Skin of body (tissue), 2 donors: ENCODE measurements around the gene PHC3. TPM values are rescaled to one million over a fixed set of nuclear protein-coding genes. Genes with fewer than 3 reads are reported as not detected.
"Not testable (repeated sequence)": the region's sequence is repeated elsewhere in the genome, so short reads cannot be mapped to it uniquely, and the experiment has no call there.

Experiments used
- DNase-seq: peaks from one replicate; lab custom pipeline; 2025; lab: John Stamatoyannopoulos, UW
- total RNA-seq: library from RNA; depleted of rRNA; stranded (reverse); fragments of >200 nt; gene quantifications from one replicate; pipeline ENCODE4 v1.2.3, GENCODE V29; 2014

PHC3 gene
- total RNA-seq, 1 donor from 2014 or later: 48.7 TPM

DNA sequence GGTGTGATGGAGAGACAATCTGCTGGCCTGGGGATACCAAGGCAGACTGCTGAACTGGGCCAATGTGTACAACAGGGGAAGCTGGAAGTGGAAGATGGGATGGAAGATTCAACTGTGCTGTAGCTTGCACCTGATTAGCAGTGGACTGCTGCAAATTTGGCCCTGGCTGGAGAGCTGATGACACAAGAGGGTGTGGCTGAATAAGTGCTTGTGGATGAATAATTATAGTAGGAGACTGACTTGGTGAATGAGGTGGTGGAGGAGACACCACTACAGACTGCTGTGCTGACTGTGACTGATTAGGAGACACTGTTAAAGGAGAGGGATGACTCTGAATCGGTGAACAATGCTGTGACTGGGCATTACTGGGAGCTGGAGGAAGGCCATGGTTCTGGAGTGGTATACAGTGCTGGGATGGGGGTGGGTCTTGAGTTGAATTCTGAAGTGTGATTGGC is 52.5 kb downstream of the PHC3 start:
- DNase-seq: no peak

DNA sequence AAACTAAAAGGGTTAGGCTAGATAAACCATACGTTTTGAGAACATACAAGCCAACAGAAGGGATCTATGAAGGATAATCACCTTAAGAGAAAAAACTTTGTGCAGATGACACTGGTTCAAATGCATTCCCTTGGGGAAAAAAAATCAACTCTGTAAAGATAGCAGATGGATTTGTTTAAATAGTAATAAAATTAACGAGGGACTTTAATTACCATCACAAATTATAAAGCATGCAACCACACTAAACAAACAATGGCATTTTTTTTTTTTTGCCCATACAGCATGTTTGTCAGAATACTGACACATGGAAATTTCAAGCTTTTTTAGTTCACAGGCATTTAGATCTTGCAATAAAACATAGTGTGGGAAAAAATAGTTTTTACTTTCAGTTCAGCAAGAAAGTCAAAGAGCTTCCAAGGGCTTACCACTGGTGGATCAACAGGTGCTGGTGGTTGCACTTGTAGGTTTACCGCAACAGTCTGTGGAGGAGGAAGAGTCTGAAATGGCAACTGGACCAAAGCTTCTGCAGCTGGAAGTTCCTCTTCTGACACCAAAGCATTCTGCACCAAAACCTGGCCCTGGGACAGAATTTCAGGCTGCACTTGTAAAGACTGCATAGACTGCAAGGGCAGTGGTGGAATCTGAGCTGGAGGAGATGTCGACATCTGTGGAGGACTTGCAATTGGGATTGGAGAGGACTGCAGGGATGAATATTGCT is 53.1 kb downstream of the PHC3 start:
- DNase-seq: no peak

DNA sequence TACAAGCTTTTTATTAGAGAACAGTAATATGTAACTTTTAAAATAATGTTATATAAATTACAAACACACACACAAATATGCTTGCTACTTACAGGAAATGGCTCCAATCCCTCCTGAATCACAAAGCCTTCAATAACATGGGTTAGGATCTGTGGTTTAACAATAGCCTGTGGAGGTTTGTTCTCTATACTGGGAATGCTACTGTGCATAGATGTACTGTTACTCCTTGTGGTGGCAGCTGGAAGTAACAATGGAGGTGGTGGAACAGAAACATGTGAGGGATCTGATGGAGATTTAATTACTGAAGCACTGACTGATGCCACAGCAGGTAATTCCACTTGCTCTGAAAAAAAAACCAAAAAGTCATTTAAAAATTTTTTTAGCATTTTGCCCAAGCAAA is 64.4 kb downstream of the PHC3 start:
- no peak for DNase-seq

DNA sequence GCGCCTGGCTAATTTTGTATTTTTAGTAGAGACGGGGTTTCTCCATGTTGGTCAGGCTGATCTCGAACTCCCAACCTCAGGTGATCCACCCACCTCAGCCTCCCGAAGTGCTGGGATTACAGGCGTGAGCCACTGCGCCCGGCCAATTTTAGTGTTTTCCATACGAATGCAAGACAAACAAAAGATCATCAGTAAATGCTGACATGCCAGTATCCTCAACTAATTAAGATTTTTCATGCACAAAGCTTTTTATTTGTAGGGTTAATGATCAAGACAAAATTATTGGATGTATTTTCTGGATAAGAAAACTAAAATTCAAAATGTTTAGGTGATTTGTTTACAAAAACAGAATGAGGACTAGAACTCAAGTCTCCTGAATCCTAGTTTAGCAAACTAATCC is 67.4 kb downstream of the PHC3 start:
- not testable (repeated sequence) for DNase-seq

DNA sequence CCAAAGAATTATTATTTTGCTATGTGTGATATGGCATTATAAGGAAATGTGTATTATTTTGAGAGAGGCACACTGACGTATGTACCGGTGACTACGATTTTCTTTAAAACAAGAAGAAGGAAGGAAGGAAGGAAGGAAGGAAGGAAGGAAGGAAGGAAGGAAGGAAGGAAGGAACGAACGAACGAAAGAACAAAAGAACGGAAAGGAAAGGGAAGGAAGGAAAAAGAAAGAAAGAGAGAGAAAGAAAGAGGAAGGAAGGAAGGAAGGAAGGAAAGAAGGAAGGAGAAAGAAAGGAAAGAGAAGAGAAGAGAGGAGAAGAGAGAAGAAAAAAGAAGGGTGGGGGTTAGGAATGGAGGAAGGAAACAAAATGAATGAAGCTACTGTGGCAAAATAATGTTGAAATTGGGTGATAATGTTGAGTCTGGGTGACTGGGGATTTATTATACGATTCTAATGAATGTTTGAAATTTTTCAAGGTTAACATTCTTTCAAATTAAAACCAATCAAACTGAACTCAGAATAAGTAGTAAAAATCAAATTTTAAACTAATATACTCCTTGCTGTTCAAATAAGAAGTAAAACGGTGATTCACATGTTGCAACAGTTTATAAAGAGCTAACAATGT is 70.3 kb downstream of the PHC3 start:
- no peak for DNase-seq

DNA sequence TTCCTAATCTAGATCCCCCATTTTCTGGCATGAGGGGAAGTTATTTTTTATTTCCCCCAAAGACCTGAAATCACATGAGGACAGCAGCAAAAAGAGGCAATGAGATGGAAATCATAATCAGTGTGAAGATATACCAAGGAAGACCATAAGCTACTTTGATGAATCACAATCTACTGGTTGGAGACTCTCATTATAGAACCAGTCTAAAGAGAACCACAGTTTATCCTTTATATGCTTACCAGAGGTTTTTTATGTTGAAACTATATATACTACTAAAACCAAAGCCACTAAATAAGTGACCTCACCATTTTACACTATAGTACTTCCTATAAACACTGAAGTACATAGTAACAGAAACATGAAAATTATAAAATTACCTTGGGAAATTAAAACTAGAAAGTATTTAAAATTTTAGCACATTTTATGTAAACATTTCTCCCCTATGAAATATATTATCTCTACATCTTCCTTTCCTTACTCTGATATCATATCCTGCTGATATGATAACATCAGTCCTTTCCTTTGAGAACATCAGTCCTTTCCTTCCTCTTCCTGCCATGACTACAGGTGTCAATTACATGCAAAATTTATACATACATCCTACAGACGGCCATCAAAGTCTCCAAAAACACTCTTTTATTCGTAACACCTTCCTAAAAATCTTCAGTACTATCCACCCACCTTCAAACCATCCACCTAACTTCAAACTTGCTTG is 71.8 kb downstream of the PHC3 start:
- DNase-seq: no peak

DNA sequence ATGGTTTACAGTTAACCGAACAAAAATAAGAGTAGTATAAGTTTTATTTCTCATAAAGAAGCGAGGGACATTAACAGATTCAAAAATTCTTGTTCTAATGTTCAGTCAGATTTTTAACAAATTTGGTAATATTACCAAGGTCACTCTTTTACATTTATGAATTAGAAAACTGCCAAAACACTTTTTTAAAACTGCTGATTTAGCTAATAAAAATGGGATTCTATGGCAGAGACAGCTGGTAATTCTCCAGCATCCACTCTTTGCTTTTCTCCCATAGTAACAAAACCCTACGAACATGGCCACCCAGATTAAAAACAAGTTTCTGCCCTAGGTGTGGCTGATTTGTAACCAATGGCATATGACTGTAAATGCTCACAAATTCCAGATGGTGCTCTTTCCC is 72.6 kb downstream of the PHC3 start:
- no peak for DNase-seq

DNA sequence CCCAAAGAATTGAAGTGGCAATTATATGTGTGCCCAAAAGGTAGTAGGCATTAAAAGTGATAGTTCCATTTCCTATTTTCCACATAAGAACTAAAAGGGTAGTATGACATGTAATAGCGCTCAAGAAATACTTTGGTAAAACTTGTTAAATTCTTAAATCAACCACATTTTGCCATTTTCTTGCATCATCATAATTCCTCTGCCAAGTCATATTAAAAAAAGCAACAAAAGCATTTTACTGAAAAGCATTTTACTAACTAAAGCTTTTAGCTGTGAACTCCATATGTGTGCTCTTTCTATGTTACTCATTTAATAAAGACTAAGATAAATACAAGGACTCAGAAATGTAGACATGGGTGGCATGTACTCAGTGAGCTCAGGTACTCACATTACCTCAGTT is 73.6 kb downstream of the PHC3 start:
- DNase-seq: no peak

DNA sequence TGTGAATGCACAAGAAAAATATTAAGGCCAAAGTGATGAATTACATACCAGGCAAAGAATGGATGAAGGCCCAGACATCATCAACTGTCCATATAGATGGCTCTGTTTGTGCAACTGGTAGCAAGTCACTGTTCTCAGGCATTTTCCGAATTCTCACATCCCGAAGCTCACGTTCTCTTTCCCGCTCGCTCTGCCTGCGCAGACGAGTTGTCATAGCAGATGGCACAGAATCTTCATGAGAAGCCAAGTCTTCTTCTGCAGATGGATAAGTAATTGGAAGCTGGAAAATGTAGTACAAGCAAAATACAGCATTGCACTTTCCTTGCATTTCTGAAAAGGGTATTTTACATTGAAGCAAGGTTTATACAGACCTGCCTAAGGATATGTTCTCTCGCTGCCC is 79.1 kb downstream of the PHC3 start:
- no peak for DNase-seq

DNA sequence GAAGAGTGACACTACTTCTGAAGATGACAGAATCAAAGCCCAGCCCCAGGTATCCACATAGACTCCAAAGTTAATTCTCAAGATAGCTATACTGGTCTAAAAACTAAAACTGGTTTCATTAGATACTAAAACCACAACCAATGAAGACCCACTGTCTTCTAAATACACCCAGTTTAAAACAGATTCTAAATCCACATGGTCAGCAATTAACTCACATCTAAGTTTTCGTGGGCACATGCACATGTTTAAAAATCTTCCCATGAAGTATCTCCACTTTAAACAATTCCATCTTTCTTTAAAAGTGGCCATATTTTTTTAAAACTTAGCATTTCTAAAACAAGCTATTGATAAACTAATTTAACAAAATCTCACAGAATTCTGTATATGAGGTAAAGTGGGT is 80.6 kb downstream of the PHC3 start:
- no peak for DNase-seq

DNA sequence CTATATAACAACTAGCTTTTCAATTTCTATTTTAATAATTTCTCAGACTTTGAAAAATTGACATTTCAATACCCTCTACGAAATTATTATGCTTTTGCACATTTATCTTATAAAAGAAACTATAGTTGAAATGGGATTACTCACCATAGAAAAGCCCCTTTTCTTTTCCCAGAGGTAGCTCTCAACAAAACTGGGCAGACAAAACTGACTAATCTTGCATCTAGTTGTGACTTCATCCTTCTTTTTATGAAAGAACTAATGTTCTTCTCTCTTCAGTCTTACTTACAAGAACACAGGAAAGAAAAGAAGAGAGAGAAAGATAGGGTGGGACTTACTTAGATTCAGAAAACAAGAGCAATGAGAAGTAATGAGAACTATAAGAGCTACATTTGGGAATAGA is 82.8 kb downstream of the PHC3 start:
- DNase-seq: no peak

DNA sequence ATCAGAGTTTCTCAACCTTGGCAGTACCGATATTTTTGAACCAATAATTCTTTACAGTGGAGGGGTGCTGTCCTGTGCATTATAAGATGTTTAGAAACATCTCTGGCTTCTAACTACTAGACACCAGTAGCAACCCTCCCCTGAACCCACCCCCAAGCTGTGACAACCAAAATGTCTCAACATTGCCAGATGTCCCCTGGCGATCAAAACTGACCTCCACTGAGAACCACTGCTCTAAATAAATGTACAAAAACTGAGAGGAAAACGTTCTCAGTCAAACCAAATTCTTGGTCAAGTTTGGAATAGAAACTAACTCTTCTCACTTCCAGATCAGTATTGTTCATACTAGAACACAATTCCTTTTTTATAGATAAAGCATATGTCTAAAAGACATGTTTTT is 85.2 kb downstream of the PHC3 start:
- DNase-seq: no peak

DNA sequence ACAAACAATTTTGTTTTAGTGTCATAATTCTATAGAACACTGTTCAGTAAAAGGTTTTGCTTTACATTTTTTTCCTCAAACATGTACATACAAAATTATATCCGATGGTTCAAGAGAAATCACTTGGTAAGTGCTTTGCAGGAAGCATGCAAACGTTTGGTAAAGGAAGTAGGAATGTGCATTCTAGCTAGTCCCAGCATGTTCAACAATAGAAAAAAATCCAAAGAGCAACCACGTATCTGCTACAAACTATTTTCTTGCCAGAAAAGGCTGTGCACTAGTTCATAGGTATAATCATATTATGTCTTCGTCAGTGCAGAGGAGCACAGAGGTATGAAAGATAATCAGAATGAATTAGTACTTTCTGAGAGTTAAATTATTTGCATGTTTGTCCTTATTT is 85.8 kb downstream of the PHC3 start:
- no peak for DNase-seq

DNA sequence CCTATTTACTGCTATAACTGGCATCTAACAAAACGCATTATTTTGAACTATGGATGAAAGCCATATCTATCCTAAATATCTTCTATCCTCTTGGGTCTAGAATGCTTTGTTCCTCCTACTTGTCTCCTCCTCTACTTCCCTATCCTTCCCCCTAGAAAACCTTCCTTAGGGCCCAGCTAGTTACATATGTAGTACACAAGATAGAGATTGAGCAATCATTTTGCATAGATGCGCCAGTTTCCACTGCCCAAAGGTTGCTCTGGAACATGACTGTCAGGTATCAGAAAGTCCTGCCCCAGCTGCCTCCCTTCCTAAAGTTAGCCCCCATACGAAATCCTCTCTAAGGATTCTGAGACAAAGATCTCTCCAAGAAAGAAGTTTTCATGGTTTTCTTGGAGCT is 88.6 kb downstream of the PHC3 start:
- no peak for DNase-seq

DNA sequence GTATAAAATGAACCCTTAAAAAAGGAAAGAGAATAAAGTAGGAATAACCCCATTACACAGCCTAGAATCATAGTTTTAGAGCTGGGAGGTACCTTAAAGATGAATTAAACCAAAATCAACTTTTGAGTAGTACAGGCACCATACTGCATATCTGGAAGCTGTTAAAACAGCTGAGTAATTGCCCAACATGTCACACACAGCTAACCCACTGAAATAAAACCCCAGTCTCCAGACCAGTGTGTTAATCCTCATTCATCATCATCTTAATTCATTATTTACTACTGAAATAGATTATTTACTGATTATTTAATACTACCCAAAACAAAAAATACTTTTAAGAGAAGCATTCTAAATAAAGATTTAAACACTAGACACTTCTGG is 90.9 kb downstream of the PHC3 start:
- no peak for DNase-seq

DNA sequence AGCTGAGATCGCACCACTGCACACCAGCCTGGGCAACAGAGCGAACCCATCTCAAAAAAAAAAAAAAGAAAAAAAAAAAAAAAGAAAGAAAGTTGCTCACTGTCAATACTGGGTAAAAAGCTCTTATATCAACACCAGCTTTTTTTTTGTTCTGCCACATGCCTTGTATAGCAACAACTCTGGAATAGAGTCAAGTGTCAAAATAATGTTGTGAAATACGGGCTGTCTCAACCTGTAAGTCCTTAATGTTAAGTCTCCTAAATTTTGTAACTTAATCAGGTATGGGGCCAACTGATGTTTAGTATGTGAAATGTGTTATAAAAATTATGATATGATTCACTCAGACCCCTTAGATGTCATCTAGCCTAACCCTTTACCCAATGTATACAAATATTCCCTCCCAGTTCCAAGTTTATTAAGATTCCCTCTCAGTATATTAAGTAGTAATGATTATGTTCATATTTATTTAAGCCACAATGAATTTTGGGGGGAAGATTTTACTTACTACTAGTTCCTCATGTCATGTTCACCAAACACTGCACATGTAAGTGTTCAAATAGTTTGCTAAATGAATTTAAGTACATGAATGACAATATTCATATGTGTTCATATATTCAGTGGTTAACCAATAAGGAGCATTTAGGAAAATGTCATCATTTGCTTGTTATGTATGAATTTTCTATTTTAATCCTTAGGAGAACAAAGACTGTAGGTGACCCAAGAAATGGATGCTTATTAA is 91.5 kb downstream of the PHC3 start:
- DNase-seq: no peak

DNA sequence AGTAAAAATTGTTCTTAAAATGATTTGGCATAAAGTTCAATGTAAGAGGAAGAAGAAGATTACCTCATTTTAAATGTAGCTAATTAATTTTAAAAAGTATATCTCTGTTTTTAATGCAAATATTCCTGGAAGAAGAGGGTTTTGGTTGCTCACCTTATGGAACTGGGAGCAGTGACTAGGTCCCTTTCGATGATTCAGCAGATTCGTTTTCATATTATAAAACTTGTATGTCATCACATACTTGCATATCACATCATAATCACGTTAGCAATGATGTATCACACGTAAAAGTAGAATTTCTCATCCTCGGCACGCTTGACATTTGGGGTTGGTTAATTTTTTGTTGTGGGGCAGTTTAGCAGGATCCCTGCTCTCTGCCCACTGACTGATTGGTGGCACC is 96.1 kb downstream of the PHC3 start:
- DNase-seq: no peak

DNA sequence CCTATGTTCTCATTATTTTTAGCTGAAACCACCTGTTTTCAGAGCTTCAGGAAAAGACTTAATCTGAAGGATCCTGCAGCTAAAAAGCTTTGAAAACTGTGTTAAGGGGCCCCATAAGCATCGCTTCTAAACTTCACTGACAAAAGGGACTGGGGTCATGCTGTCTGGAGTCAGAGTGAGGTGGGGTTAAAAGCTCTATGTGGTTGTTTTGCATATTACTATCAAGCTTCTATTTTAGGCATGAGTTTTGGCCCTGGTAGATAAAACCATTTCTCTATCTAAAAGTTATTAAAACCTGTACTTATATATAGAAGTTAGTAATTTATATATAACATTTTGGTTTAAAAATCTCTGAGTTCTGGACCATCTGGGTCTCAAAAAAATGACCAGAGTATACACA is 98.2 kb downstream of the PHC3 start:
- DNase-seq: no peak

DNA sequence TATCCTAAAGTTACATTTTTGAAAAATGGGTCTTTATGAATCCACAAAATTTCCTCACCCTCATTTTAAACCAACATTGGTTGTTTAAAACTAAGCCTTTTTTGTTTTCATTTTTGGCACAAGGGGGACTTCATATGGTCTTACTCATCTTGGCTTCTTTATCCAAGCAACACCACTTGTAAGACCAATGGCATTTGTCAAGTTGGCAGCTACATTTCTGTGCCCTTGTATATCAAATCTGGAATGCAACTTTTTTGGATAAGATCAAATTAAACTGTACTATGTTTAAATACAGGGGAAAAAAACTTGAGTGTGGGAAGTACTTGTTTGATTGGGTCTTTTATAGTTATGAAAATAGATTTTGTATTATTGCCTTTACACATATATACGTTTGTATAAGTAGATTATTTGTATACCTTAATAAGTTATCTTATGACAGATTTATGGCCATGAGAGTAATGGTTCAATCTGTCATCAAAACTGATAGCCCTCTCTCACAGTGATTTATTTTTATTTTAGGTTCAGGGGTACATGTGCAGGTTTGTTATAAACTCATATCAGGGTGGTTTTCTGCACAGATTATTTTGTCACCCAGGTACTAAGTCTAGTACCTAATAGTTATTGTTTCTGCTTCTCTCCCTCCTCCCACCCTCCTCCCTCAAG is 100.3 kb downstream of the PHC3 start:
- DNase-seq: no peak

DNA sequence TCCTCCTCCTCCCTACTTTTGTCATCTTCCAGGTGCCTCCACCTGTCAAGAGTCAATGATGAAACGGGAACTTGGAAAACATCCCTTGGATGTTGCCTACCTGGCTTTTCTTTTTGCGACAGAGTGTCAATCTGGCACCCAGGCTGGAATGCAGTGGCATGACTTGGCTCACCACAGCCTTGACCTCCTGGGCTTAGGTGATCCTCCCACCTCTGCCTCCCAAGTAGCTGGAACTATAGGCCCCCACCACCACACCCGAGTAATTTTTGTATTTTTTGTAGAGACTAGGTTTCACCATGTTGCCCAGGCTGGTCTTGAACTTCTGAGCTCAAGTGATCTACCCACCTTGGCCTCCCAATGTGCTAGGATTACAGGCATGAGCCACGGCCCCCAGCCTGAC is 100.9 kb downstream of the PHC3 start:
- no peak for DNase-seq

DNA sequence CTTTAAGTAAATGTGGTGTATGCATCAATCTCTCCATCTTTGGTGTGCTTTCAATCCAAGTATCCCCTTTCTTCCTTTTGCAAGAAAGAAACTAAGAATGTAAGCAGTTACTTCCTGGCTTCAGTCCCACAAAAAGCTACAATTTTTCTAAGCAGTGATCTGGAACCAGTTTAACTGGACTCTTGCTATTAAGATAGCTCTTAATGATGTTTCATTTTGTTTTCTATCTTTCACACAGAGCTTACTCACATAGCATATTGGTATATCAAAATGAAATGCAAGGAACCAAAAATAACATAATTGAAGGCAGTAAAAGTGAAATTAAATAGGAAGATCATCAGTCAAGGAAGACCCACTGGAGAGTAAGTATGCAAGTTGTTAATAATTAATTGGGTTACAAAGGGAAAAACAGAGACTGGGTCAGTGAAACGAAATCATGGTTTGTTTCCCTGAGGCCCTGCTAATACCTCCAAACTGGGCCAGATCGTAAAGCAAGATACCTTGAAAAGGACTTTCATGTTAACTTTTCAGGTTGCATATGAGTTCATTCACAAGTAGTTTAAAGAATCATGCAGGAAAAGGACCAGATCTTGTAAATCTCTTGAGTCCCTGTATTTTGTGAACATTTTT is 101.9 kb downstream of the PHC3 start:
- no peak for DNase-seq
